ENCODE measurements around the gene PTCH1.

Gene PTCH1

GRCh38 chr9:95516734-95517558 lies at the start of gene PTCH1:
TSS of gene PTCH1 (minus strand) at chr9:95516971.
- TF ChIP-seq, protein P1, sequence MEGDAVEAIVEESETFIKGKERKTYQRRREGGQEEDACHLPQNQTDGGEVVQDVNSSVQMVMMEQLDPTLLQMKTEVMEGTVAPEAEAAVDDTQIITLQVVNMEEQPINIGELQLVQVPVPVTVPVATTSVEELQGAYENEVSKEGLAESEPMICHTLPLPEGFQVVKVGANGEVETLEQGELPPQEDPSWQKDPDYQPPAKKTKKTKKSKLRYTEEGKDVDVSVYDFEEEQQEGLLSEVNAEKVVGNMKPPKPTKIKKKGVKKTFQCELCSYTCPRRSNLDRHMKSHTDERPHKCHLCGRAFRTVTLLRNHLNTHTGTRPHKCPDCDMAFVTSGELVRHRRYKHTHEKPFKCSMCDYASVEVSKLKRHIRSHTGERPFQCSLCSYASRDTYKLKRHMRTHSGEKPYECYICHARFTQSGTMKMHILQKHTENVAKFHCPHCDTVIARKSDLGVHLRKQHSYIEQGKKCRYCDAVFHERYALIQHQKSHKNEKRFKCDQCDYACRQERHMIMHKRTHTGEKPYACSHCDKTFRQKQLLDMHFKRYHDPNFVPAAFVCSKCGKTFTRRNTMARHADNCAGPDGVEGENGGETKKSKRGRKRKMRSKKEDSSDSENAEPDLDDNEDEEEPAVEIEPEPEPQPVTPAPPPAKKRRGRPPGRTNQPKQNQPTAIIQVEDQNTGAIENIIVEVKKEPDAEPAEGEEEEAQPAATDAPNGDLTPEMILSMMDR (IDR thresholded peaks at IDR 0.05; ENCODE audit: low read depth, low read length): no peak
- peak within 1 kb of the TSS; percentile 60 to 61 for H3K4me3 ChIP-seq (replicated peaks in 1 of 2; ENCODE audit: low read depth in 2 of 2, low read length in 2 of 2)
- peak; percentile 61 to 69 for DNase-seq (ENCODE audit: low read depth in 2 of 2)

GRCh38 chr9:95565982-95566381 lies 49.2 kb upstream of the PTCH1 start:
- TF ChIP-seq, protein P1 (IDR thresholded peaks at IDR 0.05; ENCODE audit: low read depth, low read length): no peak
- H3K4me3 ChIP-seq (replicated peaks in 1 of 2; ENCODE audit: low read depth in 2 of 2, low read length in 2 of 2): no peak overlapping the region
- no peak for DNase-seq (ENCODE audit: low read depth in 2 of 2)

GRCh38 chr9:95561913-95562312 lies 45.1 kb upstream of the PTCH1 start:
- TF ChIP-seq, protein P1 (IDR thresholded peaks at IDR 0.05; ENCODE audit: low read depth, low read length): no peak
- no peak for DNase-seq (ENCODE audit: low read depth in 2 of 2)
- H3K4me3 ChIP-seq (replicated peaks in 1 of 2; ENCODE audit: low read depth in 2 of 2, low read length in 2 of 2): no peak overlapping the region

DNA sequence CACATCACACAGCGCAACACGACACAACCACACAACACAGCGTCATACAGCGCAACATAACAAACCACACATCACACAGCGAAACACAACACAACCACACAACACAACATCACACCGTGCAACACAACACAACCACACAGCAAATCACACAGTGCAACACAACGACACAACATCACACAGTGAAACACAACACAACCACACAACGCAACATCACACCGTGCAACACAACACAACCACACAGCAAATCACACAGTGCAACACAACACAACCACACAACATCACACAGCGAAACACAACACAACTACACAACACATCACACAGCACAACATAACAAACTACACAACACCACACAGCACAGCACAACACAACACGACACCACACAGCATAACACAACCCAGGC lies 40.4 kb upstream of the PTCH1 start:
- DNase-seq (ENCODE audit: low read depth in 2 of 2): no peak
- TF ChIP-seq, protein P1 (IDR thresholded peaks at IDR 0.05; ENCODE audit: low read depth, low read length): no peak

GRCh38 chr9:95556521-95556920 lies 39.8 kb upstream of the PTCH1 start:
- no peak for DNase-seq (ENCODE audit: low read depth in 2 of 2)
- TF ChIP-seq, protein P1 (IDR thresholded peaks at IDR 0.05; ENCODE audit: low read depth, low read length): no peak
- no peak overlapping the region for H3K4me3 ChIP-seq (replicated peaks in 1 of 2; ENCODE audit: low read depth in 2 of 2, low read length in 2 of 2)

More for the DNA sequence above, 40.4 kb upstream of the PTCH1 start:
- no peak overlapping the region for H3K4me3 ChIP-seq (replicated peaks in 1 of 2; ENCODE audit: low read depth in 2 of 2, low read length in 2 of 2)

DNA sequence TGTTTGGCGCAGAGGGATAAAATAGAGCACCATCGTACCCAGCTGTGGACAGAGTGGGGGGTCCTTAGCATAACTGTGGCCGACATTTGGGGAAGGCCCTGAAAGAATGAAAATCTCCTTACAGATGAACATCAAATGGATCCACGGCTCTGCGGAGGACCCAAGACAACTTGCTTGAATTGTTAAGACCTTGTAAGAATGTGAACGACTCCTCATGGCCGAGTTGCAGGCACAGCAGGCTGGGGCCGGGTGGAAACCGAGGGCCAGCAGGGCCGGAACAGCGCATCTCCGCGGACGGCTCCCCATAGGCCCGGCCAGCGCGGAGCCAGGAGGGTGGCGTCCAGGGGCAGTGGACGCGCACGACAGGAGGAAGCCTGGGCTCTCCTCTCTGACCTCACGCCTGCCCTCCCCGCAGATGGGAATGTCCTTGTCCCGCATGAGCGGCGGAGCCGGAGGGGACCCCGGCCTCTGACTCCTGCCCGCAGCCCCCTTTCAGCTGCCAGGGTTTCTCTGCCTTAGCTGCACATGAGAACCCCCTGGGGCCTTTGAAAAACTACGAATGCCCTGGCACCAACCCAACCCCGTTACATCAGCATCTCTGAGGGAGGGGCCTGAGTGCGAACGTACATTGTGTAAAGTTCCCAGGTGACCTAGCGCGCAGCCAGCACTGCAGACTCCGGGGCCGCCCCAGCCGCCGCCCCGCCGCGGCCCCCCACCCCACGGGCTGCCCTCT lies 36.2 kb upstream of the PTCH1 start:
- peak overlapping the region in 1 of 2 donors; percentile 26 for H3K4me3 ChIP-seq (replicated peaks in 1 of 2; ENCODE audit: low read depth in 2 of 2, low read length in 2 of 2)
- TF ChIP-seq, protein P1 (IDR thresholded peaks at IDR 0.05; ENCODE audit: low read depth, low read length): no peak
- DNase-seq (ENCODE audit: low read depth in 2 of 2): peak; percentile 40 to 63
